ENCODE data around the gene DMTF1.
A peak's percentile ranks its signal among the peaks of the same experiment; 100 is the strongest.
"Not testable (repeated sequence)": the region's sequence is repeated elsewhere in the genome, so short reads cannot be mapped to it uniquely, and the experiment has no call there.

The DMTF1 gene

DNA sequence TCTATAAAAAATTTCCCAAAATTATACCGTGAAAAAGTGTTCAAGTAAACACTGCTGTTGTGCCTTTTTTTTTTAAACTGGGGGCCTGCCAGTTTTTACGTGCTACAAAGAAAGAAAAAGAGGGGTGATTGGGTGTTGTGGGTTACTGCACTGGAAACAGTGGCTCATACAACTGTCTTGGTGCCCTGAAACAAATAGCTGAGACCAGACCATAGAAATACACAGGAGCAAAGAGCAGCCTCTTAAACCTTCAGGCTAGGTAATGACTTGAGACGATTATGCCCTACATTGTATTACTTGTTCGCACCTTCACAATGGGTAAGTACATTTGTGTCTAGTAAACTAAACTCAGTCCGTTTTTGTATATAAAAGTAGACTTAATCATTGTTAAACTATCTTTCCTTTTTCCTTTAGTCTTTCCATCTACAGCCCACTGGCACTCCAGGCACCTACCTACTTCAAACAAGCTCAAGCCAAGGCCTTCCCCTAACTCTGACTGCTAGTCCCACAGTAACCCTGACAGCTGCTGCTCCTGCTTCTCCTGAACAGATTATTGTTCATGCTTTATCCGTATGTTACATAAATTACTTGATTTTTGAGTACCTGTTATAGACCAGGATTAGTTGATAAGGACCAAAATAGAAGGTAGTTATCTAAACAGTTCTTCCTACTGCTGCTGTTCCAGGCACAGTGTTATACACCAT is 40.7 kb downstream of the DMTF1 start:
- FAIRE-seq (peak; percentile 90), DNase-seq (ENCODE audit: insufficient read length, low spot score) (no peak)
- TF ChIP-seq, protein P1, sequence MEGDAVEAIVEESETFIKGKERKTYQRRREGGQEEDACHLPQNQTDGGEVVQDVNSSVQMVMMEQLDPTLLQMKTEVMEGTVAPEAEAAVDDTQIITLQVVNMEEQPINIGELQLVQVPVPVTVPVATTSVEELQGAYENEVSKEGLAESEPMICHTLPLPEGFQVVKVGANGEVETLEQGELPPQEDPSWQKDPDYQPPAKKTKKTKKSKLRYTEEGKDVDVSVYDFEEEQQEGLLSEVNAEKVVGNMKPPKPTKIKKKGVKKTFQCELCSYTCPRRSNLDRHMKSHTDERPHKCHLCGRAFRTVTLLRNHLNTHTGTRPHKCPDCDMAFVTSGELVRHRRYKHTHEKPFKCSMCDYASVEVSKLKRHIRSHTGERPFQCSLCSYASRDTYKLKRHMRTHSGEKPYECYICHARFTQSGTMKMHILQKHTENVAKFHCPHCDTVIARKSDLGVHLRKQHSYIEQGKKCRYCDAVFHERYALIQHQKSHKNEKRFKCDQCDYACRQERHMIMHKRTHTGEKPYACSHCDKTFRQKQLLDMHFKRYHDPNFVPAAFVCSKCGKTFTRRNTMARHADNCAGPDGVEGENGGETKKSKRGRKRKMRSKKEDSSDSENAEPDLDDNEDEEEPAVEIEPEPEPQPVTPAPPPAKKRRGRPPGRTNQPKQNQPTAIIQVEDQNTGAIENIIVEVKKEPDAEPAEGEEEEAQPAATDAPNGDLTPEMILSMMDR (IDR thresholded peaks at IDR 0.05; ENCODE audit: insufficient read depth, missing control alignments): no peak

DNA sequence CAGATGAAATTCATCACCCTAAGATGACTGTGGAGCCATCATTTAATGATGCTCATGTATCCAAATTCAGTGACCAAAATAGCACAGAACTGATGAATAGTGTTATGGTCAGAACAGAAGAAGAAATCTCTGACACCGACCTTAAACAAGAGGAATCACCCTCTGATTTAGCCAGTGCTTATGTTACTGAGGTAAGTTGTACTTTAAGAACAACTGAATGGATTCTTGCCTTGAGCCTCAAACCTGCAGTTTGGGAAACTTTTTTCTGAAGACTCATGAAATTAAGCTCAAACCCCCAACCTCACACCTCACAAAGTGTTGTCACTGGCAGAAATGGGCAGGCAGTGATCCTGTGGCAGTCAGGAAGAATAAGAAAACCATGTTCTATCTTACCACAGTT is 41.7 kb downstream of the DMTF1 start:
- DNase-seq (ENCODE audit: insufficient read length, low spot score) (no peak), FAIRE-seq (no peak)
- TF ChIP-seq, protein P1 (IDR thresholded peaks at IDR 0.05; ENCODE audit: insufficient read depth, missing control alignments): no peak

DNA sequence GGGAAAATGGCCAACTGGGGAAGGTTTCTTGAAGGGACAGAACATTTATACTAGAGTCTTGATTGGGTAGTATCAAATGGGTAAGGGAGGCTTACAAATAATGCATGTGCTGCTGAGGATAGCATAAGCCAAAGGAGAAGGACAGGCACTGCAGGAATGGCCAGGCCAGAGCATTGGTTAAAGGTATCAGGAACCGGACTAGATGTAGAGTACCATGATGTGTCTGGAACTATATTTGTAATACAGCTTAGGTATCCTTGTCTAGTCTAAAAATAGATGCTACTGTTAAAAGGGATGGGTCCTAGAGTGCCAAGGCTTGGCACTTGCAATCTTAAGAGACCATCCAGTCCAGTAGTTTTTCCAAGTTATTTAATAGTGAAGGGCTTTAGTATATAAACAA is 47.0 kb downstream of the DMTF1 start:
- FAIRE-seq (no peak), DNase-seq (ENCODE audit: insufficient read length, low spot score) (no peak)
- TF ChIP-seq, protein P1 (IDR thresholded peaks at IDR 0.05; ENCODE audit: insufficient read depth, missing control alignments): no peak

DNA sequence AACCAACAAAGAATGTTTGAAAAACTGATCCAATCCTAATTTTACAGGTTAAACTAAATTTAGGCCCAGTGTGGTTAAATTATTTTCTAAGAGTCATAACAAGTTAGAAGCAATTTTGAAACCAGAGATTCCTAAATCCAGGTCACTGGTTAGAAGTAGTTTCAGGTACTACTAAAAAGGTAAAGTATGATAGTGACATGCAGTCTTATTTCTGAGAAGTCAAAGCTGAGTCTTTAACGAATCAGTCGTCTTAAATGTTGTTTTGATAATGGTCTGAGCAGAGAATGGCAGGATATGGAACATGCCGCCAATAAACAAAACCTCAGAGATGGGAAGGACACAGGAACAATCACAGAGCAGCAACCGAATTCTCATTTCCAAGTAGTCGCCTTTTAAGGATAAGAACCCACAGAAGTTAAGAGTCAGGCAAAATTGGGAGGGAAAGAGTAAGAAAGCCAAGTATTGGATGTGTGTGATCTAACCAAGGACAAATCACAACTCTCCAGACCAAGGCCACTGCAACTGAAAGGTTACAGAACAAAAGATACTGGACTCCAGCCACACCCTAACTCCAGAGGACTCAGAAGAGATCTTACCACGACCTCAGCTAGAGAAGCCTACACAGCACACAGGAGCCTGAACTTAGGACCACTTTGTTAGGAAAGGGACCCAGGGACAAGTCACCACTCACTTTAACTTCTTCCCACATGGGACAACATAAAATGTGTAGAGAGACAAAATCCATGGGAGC is 47.6 kb downstream of the DMTF1 start:
- DNase-seq (ENCODE audit: insufficient read length, low spot score): no peak
- TF ChIP-seq, protein P1 (IDR thresholded peaks at IDR 0.05; ENCODE audit: insufficient read depth, missing control alignments): no peak
- no peak for FAIRE-seq

DNA sequence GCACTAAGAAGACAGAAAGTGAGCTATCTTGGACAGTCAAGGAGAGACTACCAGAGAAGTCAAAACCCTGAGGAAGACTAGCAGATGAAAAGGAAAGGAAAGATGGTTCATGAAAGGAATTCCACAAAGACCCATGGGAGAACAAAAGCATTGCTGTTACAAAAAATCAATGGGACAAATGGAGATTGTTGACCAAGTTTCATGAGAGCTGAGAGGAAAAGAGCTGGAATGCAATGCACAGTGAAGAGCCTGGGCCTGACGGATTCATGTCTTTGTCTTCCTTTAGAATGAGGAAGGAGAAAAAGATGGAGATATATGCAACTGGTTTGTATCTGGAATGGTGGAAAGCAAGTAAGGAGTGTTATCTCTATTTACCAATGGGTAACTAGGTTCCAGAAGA is 50.0 kb downstream of the DMTF1 start:
- TF ChIP-seq, protein P1 (IDR thresholded peaks at IDR 0.05; ENCODE audit: insufficient read depth, missing control alignments): no peak
- DNase-seq (ENCODE audit: insufficient read length, low spot score): no peak
- FAIRE-seq: no peak

DNA sequence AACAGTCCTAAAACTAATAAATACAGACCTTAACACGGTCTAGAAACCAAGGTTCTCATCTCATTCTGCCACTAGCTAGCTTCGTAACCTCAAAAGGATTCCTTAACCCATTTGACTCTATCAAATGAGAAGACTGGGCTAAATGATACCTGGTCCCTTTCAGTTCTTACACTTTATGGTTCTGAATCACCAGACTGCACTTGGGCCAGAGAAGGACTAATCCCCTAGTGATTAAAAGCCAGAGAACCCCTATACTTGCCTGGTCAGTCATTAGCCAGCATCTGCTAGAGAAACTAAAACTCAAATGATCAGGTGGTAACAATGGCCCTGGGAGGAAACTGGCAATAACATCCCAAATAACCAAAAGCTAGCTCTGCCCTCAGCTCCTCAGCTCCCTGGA is 50.5 kb downstream of the DMTF1 start:
- no peak for FAIRE-seq
- TF ChIP-seq, protein P1 (IDR thresholded peaks at IDR 0.05; ENCODE audit: insufficient read depth, missing control alignments): no peak
- no peak for DNase-seq (ENCODE audit: insufficient read length, low spot score)

DNA sequence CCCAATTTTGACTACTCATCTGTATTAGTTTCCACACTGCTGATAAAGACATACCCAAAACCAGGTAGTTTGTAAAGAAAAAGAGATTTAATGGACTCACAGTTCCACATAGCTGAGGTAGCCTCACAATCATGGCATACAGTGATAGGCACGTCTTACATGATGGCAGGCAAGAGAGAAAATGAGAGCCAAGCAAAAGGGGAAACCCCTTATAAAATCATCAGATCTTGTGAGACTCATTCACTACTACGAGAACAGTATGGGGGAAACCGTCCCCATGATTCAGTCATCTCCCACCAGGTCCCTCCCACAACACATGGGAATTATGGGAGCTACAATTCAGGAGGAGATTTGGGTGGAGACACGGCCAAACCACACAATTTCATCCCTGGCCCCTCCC is 51.7 kb downstream of the DMTF1 start:
- not testable (repeated sequence) for DNase-seq (ENCODE audit: insufficient read length, low spot score); FAIRE-seq

All from D721Med (cell line).